NCI-H1930 (cell line): Measurements from ENCODE around the gene NCF2.

Experiments
- DNase-seq, 2 experiments: peaks; one replicate each; lab custom pipeline; 2025; lab: John Stamatoyannopoulos, UW

The NCF2 gene

DNA sequence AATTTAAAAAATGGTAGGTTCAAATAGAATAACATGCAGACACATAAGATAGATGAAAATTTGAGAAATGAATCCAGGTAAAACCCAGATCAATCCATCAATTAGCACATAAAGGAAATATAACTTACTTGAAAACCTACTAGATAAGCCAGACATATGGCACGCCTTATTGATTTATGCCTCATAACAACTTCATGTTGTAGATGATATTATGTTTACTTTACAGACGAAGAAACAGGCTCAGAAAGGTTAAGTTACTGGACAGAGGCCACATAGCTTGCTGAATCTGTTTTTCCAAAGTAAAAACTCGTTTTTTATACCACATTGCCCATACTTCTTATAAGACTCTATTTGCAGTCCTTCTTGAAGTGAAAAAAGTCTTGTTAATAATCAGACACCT lies 22.1 kb upstream of the NCF2 start:
- DNase-seq: no peak

DNA sequence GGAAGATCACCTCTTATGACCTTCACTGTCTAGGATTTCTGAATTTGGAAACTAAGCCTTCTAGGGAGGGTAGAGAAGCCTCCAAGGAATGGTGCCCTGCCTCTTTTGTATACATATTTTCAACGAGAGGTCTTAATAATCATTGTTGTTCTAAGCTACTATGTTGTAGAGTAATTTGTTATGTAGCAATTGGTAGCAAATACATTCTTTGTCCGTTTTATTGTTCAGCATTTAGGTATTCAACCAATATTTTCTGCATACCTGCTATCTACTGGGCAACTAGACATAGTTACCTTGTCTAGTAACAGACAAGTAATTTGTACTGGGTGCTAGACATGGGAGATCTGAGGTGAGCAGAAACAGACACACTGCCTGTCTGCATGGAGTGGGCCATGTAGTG lies 20.8 kb upstream of the NCF2 start:
- no peak for DNase-seq

DNA sequence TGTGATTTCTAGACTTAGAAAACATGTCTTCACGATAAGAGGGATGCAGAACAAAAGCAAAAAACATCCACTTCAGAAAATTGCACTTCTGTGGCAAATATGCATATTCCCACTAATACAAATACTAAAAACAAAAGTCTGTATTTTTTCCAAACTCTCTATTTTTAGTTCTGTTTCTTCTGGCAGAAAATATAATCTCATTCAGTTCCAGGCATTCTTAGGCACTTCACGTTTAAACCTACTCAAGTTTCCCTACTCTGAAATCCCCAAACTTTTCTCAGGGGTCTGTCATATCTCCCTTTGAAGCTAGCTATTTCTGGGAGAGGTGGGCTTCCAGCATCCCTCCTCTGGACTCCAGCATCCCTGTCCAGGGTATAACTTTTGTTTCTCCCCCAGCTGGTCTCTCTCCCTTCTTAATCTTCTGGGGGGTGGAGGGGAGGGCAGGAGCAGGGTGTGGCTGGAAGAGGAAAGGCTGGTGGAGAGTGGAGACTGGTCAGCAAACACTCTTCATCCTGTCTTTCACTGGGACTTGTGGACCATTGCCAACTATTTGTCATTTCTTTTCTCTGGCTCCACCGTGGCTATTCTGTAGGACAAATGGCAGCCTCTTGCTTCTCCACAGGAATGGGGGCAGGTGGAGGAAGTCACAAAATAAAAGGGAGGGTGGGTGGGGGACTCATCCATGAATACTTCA lies 19.6 kb upstream of the NCF2 start:
- no peak for DNase-seq

DNA sequence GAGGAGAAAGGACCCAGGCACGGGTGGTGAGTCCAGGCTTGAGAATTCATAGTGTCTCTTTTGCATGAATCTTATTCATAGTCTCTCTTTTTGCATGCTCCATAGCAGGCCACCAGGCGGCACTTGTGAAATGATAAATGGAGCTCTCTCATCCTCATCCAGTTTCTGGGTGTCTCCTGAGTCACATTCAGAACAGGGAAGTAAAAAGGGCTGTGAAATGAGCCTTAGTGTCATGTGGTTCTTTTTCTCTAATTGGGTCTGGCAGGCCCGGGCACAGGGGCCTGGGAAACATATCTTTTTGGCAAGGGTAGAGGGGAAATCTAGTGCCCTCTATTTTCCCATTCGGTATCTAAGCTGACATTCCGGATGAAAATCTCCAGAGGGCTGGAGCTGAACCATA lies 19.1 kb upstream of the NCF2 start:
- DNase-seq: no peak

DNA sequence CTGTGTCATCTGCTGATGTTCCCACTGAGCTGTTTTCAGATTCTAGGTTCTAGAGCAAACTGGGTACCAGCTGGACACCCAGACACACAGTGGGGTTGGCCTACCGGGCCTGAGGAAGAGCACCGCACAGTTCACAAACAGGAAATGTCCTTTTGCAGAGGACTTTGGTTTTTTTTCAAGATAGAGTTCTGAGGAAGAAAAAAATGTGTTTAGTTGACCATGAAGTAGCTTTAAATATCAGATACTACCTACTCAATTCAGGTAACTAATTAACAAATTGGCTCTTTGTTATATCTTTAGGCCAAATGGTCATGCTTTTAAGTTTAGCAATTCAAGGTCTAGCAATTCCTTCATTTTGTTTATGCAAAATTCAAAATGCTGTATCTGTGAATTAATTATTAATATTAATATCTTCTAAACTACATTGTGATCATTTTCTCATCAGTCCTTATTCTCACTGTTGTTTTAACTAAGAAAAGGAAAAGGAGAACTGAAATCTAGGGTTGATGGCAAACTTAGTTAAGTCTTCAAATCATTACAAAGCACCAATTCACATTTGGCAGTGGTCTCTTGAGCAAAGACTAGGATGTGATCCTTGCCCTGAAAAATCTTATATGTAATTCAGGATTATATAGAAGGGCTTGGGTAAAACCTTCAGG lies 17.2 kb upstream of the NCF2 start:
- no peak for DNase-seq

DNA sequence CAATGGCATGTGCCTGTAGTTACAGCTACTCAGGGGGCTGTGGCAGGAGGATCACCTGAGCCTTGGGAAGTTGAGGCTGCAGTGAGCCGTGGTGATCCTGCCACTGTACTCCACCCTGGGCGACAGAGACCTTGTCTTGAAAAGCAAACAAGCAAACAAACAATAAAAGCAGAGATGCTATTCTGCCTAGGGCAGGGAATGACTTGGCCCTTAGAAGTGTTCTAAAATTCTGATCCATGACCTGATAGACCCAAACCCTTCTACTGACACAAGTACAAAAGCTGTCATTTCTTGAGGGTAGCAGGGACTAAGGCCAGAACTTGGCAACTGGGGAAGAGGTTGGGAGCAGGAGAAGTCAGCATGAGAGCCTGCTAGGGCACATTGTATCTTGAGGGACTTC lies 15.6 kb upstream of the NCF2 start:
- no peak for DNase-seq

DNA sequence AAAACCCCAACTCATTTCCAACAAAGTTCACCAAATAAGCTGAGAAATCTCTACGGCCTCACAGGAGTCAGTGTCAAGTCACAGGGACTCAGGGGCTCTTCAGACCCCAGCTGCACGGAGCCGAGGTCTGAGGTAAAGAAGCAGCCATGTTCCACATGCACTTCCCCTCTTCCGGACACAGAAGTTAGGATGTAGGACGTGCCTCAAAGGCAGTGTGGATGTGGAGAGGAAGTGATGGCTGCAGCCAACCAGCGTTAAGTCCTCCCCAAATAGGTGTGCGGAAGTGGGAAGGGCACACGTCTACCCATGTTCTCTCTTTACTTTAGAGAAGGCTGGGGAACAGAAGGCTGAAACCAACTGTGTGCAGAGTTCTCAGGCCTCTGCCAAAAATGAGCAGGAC lies 14.6 kb upstream of the NCF2 start:
- no peak for DNase-seq

DNA sequence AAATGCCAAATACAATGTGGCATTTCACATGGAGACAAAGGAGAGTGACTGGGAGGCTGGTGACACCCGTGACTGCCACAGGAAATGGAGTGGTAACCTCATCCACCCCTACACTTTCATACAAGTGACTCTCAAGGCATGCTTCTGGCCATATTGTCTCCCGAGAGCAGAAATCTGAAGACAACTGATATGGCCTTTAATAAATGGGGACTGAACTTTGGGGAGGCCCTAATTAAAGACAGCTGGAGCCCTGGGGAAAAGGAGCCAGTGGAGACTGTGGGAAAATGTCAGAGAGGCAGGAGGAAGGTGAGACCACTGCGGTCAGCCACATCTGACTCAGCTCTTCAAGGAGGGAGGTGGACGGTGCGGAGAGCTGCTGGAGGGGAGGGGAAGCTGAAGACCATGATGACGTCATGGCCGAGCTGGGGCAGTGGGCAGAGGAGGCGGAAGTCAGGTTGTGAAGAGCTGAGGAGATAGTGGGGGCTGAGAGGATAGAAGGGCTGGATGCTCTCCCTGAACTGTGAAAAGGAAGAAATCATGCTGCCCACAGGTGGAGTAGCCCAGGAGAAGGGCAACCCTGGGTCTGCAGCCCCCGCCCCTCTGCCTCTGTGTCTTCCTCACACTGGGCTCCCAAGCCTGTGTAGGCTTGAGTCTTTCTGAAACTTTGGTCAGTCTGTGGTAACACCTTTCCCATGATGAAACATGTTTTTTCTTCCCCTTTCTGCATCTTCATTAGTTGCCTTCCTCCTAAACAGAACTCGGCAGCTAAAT lies 14.0 kb upstream of the NCF2 start:
- no peak for DNase-seq

DNA sequence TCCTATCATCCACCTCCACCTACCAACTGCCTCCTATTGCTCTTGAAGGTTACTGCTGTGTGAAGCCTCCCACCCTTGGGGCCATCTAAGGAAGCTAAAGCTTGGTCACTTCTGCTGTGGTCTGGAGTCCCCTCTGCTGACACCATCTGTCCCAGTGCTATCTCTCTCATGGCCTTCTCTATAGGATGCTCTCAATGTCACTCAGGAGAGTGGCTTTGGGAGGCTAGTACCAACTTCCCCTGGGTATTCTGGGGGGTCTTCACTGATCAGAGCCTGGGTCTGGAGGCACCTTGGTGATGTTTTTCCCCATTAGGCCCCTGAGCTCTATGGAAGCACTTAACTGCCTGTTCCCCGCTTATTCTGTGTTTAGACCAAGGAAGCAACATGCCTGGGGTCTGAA lies 12.3 kb upstream of the NCF2 start:
- no peak for DNase-seq

DNA sequence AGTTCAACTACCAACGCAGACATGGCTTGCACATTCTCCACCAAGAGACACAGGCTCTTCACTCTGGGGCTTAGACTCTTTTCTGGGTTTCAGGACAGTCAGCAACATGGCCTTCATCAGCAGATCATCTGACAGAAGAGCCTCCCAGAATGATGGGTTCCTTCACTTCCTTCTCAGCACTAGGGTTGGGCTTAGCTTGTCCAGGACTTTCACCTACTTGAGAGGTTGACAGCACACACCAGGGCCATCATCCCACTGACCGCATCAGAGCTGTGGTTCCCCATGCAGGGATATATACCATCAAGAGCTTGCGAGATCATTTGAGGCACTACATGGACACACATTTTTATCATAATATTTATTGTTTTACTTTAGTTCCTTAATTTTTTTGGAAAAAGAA lies 10.4 kb upstream of the NCF2 start:
- no peak for DNase-seq

DNA sequence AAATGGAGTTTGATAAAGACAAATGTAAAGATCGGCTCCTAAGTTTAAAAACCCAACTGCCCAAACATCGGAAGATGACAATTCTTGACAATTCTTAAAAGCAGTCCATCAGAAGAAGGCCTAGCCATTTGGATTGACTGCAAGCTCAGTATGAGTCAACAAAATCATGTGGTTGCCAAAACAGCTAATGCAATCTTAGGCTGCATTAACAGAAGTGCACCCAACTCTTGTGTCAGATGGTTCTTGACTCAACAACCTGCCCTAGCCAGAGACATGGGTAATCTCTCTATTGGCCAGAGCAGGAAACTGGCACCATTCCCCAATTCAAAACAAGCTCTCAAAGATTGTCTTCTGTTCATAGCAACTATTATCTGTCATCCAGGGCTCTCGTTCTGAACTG lies 9.9 kb upstream of the NCF2 start:
- DNase-seq: no peak

DNA sequence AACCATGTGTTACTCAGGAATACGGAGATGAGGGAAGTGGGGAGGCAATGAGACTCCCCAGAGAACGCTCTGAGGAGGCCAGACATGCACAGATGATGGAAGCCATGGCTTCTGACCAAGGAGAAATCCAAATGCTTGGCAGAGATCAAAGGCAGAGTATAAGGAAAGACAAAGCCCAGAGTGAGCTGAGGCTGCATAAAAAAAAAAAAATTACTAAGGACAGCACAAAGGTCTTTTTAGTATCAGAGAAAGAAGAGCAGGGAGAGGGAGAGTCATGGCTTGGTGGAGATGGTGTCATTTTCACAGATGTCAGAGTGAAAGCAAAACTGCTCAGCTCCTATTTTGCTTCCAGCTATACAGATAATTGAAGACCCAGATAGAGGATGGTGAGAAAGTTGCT lies 8.1 kb upstream of the NCF2 start:
- DNase-seq: no peak

DNA sequence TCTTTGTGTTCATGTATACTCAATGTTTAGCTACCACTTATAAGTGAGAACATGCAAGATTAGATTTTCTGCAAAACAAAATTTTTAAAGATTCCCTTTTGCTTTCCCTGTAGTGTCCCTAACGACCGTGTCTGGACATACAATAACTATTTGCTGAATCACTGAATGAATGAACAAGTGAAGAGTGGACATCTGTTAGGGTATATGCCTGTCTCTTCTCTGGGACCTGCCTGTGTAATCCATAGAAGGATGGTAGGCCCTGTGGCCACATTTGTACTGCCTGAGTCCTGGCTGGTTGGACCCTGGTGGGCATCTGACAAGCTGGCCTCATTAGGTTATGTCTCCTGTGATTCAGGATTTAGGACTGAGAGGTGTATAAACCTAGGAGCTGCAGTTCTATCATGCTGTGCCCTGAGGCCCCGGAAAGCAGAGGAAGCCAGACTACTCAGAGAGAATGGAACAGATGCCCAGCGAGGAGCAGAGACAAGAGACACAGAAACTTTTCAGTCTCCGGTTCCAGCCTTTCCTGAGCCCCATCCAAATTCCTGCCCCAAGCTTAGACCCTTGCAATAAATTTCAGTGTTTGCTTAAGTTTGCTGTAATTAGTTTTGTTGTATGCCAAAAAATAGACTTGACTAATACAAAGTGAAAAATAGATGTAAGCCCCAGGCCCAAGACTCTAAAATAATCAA lies 7.5 kb upstream of the NCF2 start:
- no peak for DNase-seq

DNA sequence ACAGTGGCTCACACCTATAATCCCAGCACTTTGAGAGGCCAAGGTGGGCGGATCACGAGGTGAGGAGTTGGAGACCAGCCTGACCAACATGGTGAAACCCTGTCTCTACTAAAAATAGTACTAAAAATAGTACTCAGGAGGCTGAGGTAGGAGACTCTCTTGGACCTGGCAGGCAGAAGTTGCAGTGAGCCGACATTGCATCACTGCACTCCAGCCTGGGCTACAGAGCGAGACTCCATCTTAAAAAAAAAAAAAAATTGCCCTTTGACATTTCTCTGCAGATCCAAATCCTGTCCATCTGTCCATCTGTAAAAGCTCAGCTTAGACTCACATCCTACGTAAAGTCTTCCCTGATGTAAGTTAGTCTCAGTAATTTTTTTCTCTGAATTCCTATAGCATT lies 6.2 kb upstream of the NCF2 start:
- no peak for DNase-seq

DNA sequence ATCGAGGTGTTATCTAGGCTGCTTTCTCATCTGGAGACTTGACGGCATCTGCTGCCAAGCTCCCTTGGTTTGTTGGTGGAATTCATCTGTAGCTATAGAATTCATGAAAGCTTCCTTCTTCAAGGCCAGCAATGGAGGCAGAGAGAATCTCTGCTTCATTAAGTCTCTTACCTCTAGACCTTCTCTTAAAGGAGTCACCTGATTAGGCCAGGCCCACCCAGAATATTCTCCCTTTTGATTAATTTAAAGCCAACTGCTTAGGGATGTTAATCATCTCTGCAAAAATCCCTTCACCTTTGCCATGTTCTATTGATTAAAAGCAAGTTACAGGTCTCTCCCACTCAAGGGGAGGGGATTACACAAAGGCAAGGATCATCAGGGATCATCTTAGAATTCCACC lies 5.3 kb upstream of the NCF2 start:
- DNase-seq: no peak

DNA sequence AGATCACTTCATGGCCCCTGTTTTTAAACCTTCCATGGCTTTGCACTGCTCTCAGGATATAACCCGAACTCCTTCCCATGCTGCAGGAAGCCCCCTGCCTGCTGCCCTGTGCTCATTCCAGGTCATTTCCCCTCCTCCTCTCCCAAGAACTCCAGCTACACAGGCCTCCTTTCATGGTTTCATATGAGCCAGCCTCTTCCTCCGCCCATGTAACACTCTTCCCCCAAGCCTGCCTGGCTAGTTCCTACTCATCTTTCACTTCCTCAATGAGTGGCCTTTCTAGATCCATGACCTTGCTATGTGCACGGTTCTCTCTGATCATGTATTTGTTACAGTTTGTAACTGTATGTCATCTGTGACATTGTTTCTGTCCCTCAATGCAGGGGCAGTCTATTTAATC lies 3.1 kb upstream of the NCF2 start:
- no peak for DNase-seq

DNA sequence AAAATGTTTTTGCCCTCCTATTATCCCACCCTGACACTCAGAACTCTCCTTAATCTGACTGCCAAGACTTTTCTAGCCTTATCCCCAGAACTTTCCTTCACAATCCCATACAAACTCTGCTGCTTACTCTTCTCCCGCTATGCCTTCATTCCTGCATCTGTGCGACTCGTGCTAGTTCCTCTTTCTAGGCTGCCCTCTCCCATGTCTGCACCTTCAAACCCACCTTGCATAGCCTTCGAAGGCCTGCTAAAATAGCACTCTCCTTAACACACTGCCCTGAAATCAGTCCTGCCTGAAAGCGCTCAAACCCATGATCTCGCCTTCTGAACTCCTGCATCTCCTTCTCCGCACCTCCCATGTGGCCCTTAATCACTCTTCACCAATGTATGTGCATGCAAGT lies 2.5 kb upstream of the NCF2 start:
- DNase-seq: no peak

DNA sequence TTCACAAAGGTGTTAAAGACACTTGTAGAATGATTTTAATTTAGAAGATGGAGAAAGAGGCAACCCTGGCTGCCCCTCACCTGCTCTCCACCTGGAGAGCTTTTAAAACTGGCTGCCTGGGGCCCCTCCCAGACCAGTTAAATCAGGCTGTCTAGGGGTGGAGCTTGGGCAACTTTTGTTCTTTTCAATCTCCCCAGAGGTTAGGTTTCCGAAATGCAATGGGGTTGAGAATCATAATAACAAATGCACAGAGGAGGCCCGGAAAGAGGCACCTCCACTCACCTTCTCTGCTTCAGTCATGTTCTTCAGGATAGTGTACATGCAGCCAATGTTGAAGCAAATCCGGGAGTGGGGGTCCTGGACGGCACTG lies 400 bp downstream of the NCF2 start:
- DNase-seq: no peak

DNA sequence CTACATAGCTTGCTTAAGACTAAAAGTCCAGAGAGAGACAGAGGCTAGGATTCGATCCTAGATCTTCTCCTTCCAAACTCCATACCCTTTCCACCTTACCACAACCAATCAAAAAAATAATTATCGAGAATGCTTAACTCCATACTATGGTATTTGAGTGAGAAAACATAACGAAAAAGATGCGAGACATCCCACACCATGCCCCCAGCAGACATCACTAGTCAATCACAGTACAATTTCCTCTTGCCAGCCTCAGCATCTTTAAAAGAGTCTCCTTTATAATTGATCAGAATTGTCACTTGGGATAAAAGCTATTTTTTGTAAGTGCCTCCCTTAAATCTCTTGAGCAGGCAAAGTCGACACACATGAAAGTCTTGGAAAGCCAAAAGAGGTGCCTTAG lies 875 bp downstream of the NCF2 start:
- no peak for DNase-seq

DNA sequence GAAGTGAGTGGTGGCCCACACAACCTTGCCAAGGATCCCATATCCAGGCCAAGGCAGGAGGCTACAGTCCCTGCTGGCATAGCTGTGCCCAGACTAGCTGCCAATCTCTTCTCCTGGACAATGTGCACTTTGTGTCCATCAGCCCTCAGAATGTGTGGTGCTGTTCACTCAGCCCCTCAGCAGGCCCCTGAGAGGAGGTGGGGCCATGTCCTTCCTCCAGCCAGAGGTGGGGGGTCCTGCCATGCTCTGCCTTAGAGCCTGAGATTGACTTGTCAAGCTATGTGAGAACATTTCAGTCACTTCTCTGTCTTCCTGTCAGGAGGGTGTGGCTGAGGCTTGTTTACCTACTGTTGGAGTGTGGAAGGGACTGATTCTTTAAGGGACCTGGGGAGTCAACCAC lies 1.4 kb downstream of the NCF2 start:
- no peak for DNase-seq

DNA sequence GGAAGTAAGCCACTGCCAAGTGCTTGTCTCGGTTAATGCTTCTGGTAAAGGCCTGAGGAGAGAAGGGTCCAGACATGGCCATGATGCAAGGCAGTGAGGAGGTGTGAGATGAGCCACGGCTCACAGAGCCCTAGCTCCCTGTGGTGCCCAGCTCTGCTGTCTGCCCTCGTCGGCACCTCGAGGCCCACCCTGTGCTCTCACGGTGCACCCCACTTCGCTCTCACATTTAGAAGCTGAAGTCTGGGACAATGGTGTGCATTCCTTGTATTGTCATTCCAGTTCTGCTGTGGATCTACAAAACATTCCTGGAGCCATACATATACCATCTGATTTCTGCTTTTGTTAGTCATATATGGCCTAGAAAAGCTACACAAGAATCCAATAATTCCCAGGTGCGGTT lies 3.3 kb downstream of the NCF2 start:
- no peak for DNase-seq

DNA sequence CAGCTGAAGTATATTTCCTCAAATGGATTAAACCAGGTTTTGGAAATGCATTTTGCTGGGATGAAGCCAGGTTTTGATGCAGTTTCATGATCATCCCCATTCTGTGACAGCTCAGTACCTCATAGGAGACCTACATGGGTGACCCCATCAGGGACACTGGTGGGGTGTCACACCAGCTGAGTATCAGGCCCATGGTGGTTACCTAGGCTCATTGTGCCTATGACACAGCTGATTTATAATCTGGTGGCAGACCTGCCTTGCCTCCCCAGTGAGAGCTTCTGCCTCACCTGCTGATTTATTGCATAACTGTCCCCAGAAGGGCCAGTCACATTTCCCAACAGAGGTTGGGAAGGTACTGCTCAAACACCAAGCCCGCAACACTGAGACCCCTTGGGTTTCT lies 3.8 kb downstream of the NCF2 start:
- DNase-seq: no peak

DNA sequence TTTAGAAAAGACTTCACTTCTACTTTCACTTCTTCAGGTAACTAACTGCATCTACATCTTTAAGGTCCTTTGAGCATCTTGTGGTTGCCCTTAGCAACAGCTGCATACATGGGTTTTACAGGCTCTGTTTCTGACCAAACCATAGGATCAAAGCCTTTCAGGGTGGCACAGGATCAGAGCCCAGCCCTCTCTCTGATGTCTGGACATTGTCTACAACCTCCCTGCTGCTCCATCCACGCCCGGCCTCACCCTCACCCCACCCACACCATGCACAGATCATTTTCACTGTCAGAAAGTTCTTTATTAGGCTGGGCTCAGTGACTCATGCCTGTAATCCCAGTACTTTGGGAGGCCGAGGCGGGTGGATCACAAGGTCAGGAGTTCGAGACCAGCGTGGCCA lies 5.2 kb downstream of the NCF2 start:
- DNase-seq: no peak
